Measurements from ENCODE around the gene KCNG2. TPM values are rescaled to one million over a fixed set of nuclear protein-coding genes. Genes with fewer than 3 reads are reported as not detected.

KCNG2 gene
- total and polyA plus RNA-seq, 2 of the 8 experiments (the other 6 are each of a cell fraction or from before 2014, with no cell fraction given): 0.19 to 0.74 TPM

DNA sequence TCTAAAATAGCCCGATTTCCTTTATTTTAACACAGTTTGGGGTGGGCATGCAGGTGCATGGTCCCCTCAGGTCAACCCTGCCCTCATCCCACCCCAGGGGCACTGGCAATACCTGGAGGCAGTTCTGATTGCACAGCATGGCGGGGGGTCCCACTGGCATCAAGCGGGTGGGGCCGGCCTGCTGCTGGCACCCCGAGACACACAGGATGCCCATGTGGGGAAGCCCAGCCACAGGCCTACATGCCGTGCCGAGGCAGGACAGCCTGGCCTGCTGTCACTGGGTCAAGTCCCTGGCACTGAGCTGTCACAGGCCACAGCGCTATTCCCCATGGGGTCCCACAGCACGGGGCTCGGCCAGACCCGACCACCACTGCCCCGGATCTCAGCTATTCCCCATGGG lies 11.9 kb upstream of the KCNG2 start (continued):
- TF ChIP-seq, protein P1, sequence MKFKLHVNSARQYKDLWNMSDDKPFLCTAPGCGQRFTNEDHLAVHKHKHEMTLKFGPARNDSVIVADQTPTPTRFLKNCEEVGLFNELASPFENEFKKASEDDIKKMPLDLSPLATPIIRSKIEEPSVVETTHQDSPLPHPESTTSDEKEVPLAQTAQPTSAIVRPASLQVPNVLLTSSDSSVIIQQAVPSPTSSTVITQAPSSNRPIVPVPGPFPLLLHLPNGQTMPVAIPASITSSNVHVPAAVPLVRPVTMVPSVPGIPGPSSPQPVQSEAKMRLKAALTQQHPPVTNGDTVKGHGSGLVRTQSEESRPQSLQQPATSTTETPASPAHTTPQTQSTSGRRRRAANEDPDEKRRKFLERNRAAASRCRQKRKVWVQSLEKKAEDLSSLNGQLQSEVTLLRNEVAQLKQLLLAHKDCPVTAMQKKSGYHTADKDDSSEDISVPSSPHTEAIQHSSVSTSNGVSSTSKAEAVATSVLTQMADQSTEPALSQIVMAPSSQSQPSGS (IDR thresholded peaks at IDR 0.05; ENCODE audit: low read length): no peak
- no peak for TF ChIP-seq CTBP2 (IDR thresholded peaks at IDR 0.05; ENCODE audit: borderline replicate concordance, insufficient read depth, insufficient read length, low read length)
- no peak for TF ChIP-seq RBBP5 (IDR thresholded peaks at IDR 0.05; ENCODE audit: borderline replicate concordance, low read depth, low read length)
- TF ChIP-seq JUN (IDR thresholded peaks at IDR 0.05; ENCODE audit: low read depth, low read length): no peak
- no peak for TF ChIP-seq SIRT6 (IDR thresholded peaks at IDR 0.05; ENCODE audit: low read length)

All from H1 (cell line).